Heart right ventricle (tissue), 16 donors: ENCODE data around the gene SLC5A2. TPM values are rescaled to one million over a fixed set of nuclear protein-coding genes. Genes with fewer than 3 reads are reported as not detected.

Source experiments
- ATAC-seq, 8 donors: fragments of 200-7000 bp; cut with Tn5 transposase; one replicate each; pipeline ENCODE4 v1.9.1; 2020; ENCODE audit warnings: mild to moderate bottlenecking in 8 of 8, moderate library complexity in 8 of 8, moderate number of reproducible peaks in 1 of 8
- DNase-seq, 2 donors: peaks; one replicate each; pipeline ENCODE4 v3.0.0-alpha.2; 2020
- H3K27ac ChIP-seq, 10 donors: fragments of 200-600 bp; sonication (generic) in 2 of 10; one replicate each; pipeline versions ENCODE4 v1.5.0 to v1.8.0; 2020 to 2022; ENCODE audit warnings: mild to moderate bottlenecking in 3 of 10
- H3K27me3 ChIP-seq, 7 donors: fragments of 200-600 bp; one replicate each; pipeline ENCODE4 v1.8.0; 2021 to 2022; ENCODE audit warnings: mild to moderate bottlenecking in 2 of 7
- H3K36me3 ChIP-seq, 9 donors: fragments of 200-600 bp; sonication (generic) in 1 of 9; one replicate each; pipeline versions ENCODE4 v1.5.0 to v1.8.0; 2020 to 2022; ENCODE audit warnings: mild to moderate bottlenecking in 2 of 9
- H3K4me1 ChIP-seq, 9 donors: fragments of 200-600 bp; sonication (generic) in 1 of 9; one replicate each; pipeline versions ENCODE4 v1.5.0 to v1.8.0; 2020 to 2022; ENCODE audit warnings: mild to moderate bottlenecking in 4 of 9
- H3K4me3 ChIP-seq, 10 donors: fragments of 200-600 bp; sonication (generic) in 2 of 10; one replicate each; pipeline versions ENCODE4 v1.5.0 to v1.8.0; 2020 to 2022; ENCODE audit warnings: mild to moderate bottlenecking in 7 of 10, moderate library complexity in 2 of 10
- H3K9me3 ChIP-seq, 11 donors: fragments of 200-600 bp in 10 of 11; sonication (generic) in 2 of 11; one replicate each; pipeline versions ENCODE4 v1.5.0 to v1.8.0; 2013 to 2022; ENCODE audit warnings: mild to moderate bottlenecking in 2 of 11, control low read depth in 1 of 11, moderate library complexity in 1 of 11
- WGBS, 2 donors: extraction: QIAGEN DNeasy Blood & Tissue Kit; methylation state at CpG; one replicate each; pipeline ENCODE4 v1.1.7; 2013; ENCODE audit warnings: inconsistent platforms in 1 of 2; 5-methylcytosine and 5-hydroxymethylcytosine counted together
- intact Hi-C, 10 donors: fragments of 100-400 bp; cut with DNase I; formaldehyde crosslinking; loops; one replicate each; pipeline versions ENCODE4 v1.11.1 to v1.14.2; 2022
- polyA plus RNA-seq, 2 donors: library from polyadenylated mRNA; stranded (reverse); fragments of 200-250 nt; gene quantifications; one replicate each; pipeline ENCODE4 v1.2.3, GENCODE V29; 2013
- total RNA-seq, 10 donors: library from RNA; stranded (reverse); fragmentation: NEBNext Ultra II Directional in 3 of 10; extraction: Animal tissue kit (Norgen Biotek cat#: 25700) in 3 of 10; gene quantifications; one replicate each; pipeline versions ENCODE4 v1.2.1 to v1.2.4, GENCODE V29; 2021 to 2023
- TF ChIP-seq, protein P1 (sequence below), 9 donors: fragments of 200-600 bp; sonication (generic) in 2 of 9; IDR thresholded peaks; one replicate each; pipeline versions ENCODE4 v1.5.0 to v1.8.0; 2021 to 2022; ENCODE audit warnings: antibody characterized with exemption in 9 of 9, mild to moderate bottlenecking in 5 of 9, moderate library complexity in 1 of 9
- donor health status: Arrhythmogenic right ventricular cardiomyopathy.
- donor health status: ischemic (EF 13 %, LVEDD 7.1; RV severe dilation, severe dysfunction).
- donor health status: healthy with polysubstance abuse.
- donor health status: DM: no; HTN: yes; CAD: no.
- donor health status: DM: no; HTN: no; CAD: no.
- donor health status: ischemic (EF 25% LVEDD 6.9; RV normal size, moderate dysfunction).
- donor health status: ischemic (EF 25% LVEDD 5.7; RV mildly dilated, moderate dysfunction).
- donor health status: healthy.
- donor health status: DM: yes; HTN: yes; CAD: no.
- donor health status: Ischemic cardiomyopathy.
- donor health status: ischemic (EF 35%, LVEDD 5.7; RV mildly dilated, moderate dysfunction).
- donor health status: nonischemic (EF 11% LVEDD 7.7; RV severe dilation, severe dysfunction).
- donor health status: DM: yes; HTN: yes; CAD: no.
- donor health status: PGD.
- donor health status: ischemic (EF 29% LVEDD 5.4; RV normal size, mild dysfunction).
- donor health status: nonischemic (EF 23%, LVEDD 6.1; RV moderate dilation, normal function).

Gene SLC5A2
- total and polyA plus RNA-seq, 12 donors: 0.77 to 1.9 TPM; not detected in 10

DNA sequence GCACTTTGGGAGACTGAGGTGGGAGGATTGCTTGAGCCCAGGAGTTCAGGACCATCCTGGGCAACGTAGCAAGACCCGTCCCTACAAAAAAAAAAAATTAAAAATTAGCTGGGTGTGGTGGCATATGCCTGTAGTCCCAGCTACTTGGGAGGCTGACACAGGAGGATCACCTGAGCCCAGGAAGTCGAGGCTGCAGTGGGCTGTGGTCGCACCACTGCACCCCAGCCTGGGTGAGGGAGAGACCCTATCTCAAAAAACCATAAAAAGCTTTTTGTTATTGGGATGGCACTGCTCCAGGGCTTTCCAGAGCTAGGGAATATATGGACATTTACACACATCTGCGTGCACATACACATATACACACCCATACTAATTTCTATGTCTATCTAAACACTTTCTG lies 31.7 kb upstream of the SLC5A2 start:
- 87 to 88% methylated on average over 5 of the region's 5 CpGs for WGBS, 2 donors
- Histone ChIP-seq H3K4me3 (no peak overlapping the region), H3K9me3 (no peaks in the 10 kb centered on the region), H3K27ac (peak overlapping the region in 1 of 10 donors; percentile 65), H3K36me3 (peaks cover 0 to 5% (median 0%) of the 10 kb centered on the region in 9 donors), H3K4me1 (peaks cover 6 to 51% (median 41%) of the 10 kb centered on the region in 9 donors), H3K27me3 (no peaks in the 10 kb centered on the region)
- ATAC-seq: peak in 1 of 8 donors; percentile 6
- TF ChIP-seq, protein P1, sequence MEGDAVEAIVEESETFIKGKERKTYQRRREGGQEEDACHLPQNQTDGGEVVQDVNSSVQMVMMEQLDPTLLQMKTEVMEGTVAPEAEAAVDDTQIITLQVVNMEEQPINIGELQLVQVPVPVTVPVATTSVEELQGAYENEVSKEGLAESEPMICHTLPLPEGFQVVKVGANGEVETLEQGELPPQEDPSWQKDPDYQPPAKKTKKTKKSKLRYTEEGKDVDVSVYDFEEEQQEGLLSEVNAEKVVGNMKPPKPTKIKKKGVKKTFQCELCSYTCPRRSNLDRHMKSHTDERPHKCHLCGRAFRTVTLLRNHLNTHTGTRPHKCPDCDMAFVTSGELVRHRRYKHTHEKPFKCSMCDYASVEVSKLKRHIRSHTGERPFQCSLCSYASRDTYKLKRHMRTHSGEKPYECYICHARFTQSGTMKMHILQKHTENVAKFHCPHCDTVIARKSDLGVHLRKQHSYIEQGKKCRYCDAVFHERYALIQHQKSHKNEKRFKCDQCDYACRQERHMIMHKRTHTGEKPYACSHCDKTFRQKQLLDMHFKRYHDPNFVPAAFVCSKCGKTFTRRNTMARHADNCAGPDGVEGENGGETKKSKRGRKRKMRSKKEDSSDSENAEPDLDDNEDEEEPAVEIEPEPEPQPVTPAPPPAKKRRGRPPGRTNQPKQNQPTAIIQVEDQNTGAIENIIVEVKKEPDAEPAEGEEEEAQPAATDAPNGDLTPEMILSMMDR (IDR thresholded peaks at IDR 0.05): no peak
- intact Hi-C loops: loop anchor here in 5 of 10 donors (5.0 to 10.0 kb wide), 4 partner anchors 266 to 416 kb away; partner anchors contain the start of genes FUS (in 3 of the 5) and KAT8 (in 1 of the 5)
- no peak for DNase-seq

DNA sequence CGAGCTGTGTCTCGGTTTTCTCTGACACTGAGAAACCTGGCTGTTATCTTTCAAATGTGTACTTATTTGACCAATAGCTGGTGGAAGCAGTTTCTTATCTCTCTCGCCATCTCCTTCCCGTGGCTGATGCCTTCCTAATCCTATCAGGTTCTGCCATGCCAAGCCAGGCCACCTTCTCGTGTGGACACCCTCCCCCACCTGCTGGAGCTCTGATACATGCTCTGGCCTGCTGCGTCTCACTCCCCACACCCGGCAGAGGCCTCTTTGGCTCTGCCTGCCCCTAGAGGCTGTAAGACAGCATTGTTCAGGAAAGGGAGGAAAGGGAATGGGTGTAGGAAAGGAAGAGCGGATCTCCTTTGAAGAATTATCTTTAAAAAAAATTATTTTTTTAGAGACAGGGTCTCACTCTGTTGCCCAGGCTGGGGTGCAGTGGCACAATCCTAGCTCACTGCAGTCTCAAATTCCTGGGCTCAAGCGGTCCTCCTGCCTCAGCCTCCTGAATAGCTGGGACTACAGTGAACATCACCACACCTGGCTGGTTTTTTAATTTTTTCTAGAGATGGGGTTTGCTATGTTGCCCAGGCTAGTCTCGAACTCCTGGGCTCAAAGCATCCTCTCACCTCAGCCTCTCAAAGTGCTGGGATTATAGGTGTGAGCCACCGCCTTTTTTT lies 31.1 kb upstream of the SLC5A2 start:
- 46 to 48% methylated on average over 11 of the region's 11 CpGs for WGBS, 2 donors
- TF ChIP-seq, protein P1 (IDR thresholded peaks at IDR 0.05): peak in 8 of 9 donors; percentile 38 to 62 (median 55)
- Histone ChIP-seq H3K9me3 (no peaks in the 10 kb centered on the region), H3K36me3 (peaks cover 0 to 5% (median 0%) of the 10 kb centered on the region in 9 donors), H3K4me3 (no peak overlapping the region), H3K4me1 (peaks cover 10 to 57% (median 47%) of the 10 kb centered on the region in 9 donors), H3K27ac (peak overlapping the region in 8 of 10 donors; percentile 18 to 77 (median 54)), H3K27me3 (no peaks in the 10 kb centered on the region)
- ATAC-seq (peak; percentile 42 to 78 (median 74)), DNase-seq (peak; percentile 47)
- intact Hi-C loops: loop anchor here in 5 of 10 donors (5.0 to 10.0 kb wide), 4 partner anchors 267 to 415 kb away; partner anchors contain the start of genes FUS (in 3 of the 5) and KAT8 (in 1 of the 5)

DNA sequence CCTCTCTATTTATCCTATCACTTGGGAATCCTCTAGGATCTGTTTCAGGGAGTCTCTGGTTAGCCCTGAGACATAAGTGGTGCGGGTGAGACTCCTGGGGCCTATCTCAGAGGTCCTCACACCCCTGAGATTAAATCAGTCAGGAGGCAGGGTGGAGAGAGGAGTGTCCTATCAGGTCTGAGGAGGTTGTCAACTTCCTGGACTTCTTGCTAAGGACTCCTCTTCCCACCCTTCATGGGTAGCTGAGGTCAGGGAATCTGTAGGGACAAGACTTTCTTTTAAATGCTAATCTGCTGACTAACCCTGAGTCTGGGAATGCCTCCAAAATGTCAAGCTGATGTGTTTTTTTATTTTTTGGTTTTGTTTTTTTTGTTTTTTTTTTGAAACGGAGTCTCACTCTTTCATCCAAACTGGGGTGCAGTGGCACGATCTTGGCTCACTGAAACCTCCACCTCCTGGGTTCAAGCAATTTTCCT lies 30.3 kb upstream of the SLC5A2 start:
- Histone ChIP-seq H3K27me3 (no peaks in the 10 kb centered on the region), H3K4me1 (peaks cover 13 to 65% (median 55%) of the 10 kb centered on the region in 9 donors), H3K4me3 (no peak overlapping the region), H3K9me3 (no peaks in the 10 kb centered on the region), H3K36me3 (peaks cover 0 to 5% (median 0%) of the 10 kb centered on the region in 9 donors), H3K27ac (peak overlapping the region in 9 of 10 donors; percentile 18 to 77 (median 53))
- DNase-seq (no peak), ATAC-seq (peak; percentile 12 to 58 (median 50))
- TF ChIP-seq, protein P1 (IDR thresholded peaks at IDR 0.05): no peak
- 50 to 66% methylated on average over 3 of the region's 3 CpGs for WGBS, 2 donors
- intact Hi-C loops: loop anchor here in 5 of 10 donors (5.0 to 10.0 kb wide), 4 partner anchors 268 to 415 kb away; partner anchors contain the start of genes FUS (in 3 of the 5) and KAT8 (in 1 of the 5)
